GM15510 (cell line): ENCODE data around the gene UCHL5.

ENCODE experiments used
- POLR2A ChIP-seq: IDR thresholded peaks from 3 replicates; pipeline ENCODE4 v1.6.1; 2011; ENCODE audit warnings: borderline replicate concordance; ENCODE audit not compliant: insufficient read length; ENCODE audit errors: extremely low read depth

The UCHL5 gene

GRCh38 chr1:193079187-193079586 is 20.0 kb upstream of the UCHL5 start:
- no peak for TF ChIP-seq POLR2A

- TF ChIP-seq POLR2A: no peak
These were observed 18.8 kb upstream of the UCHL5 start for GRCh38 chr1:193077991-193078390.

DNA sequence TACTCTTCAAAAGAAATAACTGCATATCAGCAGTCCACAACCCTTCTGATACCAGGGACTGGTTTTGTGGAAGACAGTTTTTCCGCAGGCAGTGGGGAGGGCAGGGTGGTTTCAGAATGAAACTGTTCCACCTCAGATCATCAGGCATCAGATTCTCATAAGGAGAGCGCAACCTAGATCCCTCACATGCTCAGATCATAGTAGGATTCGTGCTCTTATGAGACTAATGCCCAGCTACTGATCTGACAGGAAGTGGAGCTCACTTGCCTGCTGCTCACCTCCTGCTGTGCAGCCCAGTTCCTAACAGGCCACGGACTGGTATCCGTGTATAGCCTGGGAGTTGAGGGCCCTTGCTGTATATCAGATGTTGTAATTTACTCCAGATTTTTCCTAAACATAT is 11.8 kb upstream of the UCHL5 start:
- TF ChIP-seq POLR2A: no peak

- TF ChIP-seq POLR2A: no peak
These were observed 11.2 kb upstream of the UCHL5 start for GRCh38 chr1:193070386-193070753.

DNA sequence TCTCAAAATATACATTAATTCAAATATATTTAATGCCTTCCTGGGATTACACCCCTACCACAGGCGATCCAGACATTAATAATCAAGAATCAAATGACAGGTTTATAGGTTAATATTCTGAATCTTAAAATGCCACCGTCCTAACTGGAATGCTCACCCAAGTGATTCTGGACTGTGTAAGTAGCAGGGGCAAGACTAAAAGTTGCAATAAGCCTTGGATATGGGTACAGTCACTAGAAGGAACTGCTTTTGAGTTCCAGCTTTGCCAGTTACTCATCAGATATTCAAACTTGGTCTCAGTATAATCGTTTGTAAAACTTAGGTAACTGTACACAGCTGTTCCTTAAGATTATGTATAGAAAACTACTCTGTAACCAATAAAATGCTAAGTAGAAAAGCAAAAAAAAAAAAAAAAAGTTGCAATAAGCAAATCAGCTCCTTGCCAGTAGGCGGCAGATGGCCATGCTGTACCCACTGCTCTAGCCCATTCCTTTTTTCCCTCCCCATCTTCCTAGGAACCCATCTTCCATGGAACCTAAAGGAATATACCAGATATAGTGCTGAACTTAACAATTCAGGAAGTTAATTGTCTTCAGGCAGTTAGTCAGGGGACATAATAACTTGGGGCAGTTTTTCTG is 10.7 kb upstream of the UCHL5 start:
- TF ChIP-seq POLR2A: no peak

DNA sequence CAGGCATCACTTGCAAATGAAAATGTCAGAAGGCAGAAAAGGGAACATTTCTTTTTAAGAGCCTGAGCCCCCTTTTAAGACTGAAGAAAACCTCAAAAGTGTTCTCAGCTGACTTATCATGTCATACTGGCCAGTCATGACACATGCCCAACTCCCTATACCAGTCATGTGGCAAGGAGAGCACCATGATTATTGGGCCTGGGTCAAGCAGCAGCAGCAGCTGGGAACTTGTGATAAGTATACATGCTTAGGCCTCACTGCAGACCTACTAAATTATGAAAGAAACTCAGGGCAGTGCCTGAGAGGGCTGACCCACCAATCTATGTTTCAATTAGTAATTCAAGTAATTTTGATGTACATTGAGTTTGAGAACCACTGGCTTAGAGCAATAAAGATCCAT is 8.9 kb upstream of the UCHL5 start:
- TF ChIP-seq POLR2A: no peak

DNA sequence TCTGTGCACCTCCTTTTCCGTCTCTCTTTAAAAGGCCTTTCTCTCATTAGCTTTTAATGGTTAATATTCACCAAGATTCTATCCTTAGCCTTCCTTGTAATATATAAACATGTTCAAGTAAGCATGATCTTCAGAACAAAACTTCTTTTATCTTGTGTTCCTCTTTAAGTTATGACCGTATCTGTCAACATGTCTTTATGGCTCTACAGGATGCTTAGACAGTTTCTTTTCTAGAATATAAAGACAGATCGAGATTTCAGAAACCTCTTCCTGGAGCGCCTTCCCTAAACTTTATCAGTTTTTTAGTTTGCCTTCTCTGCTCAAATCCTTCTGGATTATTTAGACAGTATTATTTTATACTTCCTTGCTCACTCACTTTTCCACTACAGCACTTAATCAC is 7.4 kb upstream of the UCHL5 start:
- TF ChIP-seq POLR2A: no peak

- TF ChIP-seq POLR2A: no peak
These were observed 6.8 kb upstream of the UCHL5 start for GRCh38 chr1:193065954-193066353.

DNA sequence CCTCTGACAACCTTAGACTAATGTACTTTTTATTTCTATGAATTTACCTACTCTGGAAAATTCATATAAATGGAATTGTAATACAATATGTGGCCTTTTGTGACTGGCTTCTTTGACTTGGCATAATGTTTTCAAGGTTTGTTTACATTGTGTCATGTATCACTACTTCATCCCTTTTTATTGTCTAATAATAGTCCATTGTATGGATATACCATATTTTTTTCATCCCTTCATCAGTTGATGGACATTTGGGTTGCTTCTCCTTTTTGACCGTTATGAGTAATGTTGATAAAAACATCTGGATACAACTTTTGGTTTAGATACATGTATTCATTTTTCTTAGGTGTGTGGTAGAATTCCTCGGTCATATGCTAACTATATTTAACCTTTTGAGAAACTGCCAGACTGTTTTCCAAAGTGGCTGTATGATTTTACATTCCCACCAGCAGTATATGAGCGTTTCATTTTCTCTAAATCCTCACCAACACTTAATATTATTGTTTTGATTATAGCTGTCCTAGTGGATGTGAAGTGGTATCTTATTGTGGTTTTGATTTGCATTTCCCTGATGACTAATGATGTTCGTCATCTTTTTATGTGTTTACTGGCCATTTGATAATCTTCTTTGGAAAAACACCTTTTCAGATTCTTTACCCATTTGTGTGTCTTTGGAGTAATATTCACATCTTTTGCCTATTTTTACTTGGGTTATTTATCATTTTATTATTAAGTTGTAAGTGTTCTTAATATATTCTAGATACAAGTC is 3.7 kb upstream of the UCHL5 start:
- TF ChIP-seq POLR2A: no peak

DNA sequence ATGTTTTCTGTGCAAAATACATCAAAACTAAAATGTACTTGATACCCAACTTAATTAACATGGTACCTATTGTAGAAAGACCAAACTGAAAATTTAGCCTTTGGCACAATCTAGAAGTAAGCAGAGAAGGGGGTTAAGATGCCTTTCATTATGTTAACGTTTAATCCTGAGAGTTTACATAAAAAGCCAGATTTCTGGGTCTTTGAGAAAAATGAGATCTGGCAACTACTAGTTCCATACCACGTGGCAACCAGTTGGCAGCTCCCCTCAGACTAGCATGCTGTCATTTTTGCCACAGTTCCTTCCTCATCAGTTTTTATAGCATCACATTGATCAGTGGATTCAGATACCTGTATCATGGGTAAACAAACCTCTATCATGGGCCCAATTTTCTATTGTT is 1.8 kb upstream of the UCHL5 start:
- no peak for TF ChIP-seq POLR2A

DNA sequence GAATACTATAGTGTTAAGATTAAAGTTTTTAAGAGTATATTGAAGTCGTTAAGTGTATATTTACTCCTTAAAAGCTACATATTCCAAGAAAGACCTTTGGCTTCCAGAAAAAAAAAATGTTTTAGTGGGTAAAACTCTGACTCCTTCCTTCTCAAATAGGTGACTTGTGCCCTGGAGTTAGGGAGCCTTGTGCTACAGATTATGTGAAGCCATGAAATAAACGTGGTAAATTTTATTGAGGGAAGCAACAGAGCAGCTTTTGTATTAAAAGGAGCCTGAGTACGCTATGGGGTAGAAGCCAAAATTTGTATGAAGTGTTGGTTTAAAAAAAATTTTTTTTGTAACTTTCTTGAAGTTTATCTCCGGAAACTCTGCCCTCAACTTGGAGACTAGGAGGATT is 1.2 kb upstream of the UCHL5 start:
- no peak for TF ChIP-seq POLR2A

DNA sequence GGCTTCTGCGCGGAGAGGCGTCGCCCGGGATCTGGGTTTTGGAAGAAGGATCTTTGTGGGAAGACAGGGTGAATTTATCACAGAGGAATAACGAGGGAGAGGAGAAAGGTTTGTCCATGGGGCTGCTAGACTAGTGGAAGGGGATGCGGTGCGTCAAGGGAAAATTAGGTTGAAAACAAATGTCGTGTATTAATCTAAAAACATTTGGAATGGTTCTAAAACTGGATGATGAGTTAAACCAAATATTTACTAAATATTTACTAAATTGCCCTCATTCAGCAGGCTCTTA is 899 bp upstream of the UCHL5 start:
- TF ChIP-seq POLR2A: no peak

GRCh38 chr1:193058529-193059281 is 455 bp downstream of the UCHL5 start:
- TF ChIP-seq POLR2A: peak; percentile 70

- TF ChIP-seq POLR2A: no peak
These were observed 4.9 kb downstream of the UCHL5 start for GRCh38 chr1:193054169-193054675.
